Astrocyte (in vitro differentiated cells and primary cell): Measurements from ENCODE around the gene RNF180. TPM values are rescaled to one million over a fixed set of nuclear protein-coding genes. Genes with fewer than 3 reads are reported as not detected.
A peak's percentile ranks its signal among the peaks of the same experiment; 100 is the strongest.

ENCODE experiments used
- DNase-seq: peaks from one replicate; pipeline ENCODE4 v3.0.0-alpha.2; 2010; ENCODE audit warnings: low read depth
- FAIRE-seq: peaks from 2 replicates; lab custom pipeline; 2011; peaks lifted over from hg19 to GRCh38; lab: Jason Lieb, UNC
- H2AFZ ChIP-seq: 2 replicates; pipeline ENCODE4 v1.6.0; 2012; ENCODE audit warnings: low read depth, low read length, inconsistent platforms
- H3K27ac ChIP-seq: 2 replicates; pipeline ENCODE4 v1.5.1; 2011; ENCODE audit warnings: low read depth, low read length, inconsistent platforms
- H3K27me3 ChIP-seq: 2 replicates; pipeline ENCODE4 v1.6.0; 2011; ENCODE audit warnings: low read length, inconsistent platforms; ENCODE audit not compliant: insufficient read depth
- H3K36me3 ChIP-seq: 2 replicates; pipeline ENCODE4 v1.5.1; 2011; ENCODE audit warnings: low read length, inconsistent platforms; ENCODE audit not compliant: insufficient read depth
- H3K4me1 ChIP-seq: 2 replicates; pipeline ENCODE4 v1.5.1; 2011; ENCODE audit warnings: low read length, inconsistent platforms; ENCODE audit not compliant: insufficient read depth
- H3K4me2 ChIP-seq: 2 replicates; pipeline ENCODE4 v1.6.0; 2012; ENCODE audit warnings: low read length, inconsistent platforms
- H3K4me3 ChIP-seq: 2 replicates; pipeline ENCODE4 v1.5.1; 2011; ENCODE audit warnings: low read depth, mild to moderate bottlenecking, low read length, inconsistent platforms; ENCODE audit not compliant: insufficient read depth
- H3K79me2 ChIP-seq: 2 replicates; pipeline ENCODE4 v1.6.0; 2012; ENCODE audit warnings: mild to moderate bottlenecking, low read length, inconsistent platforms; ENCODE audit not compliant: insufficient read depth
- H3K9ac ChIP-seq: 2 replicates; pipeline ENCODE4 v1.6.0; 2012; ENCODE audit warnings: mild to moderate bottlenecking, low read length, inconsistent platforms
- H3K9me3 ChIP-seq: 2 replicates; pipeline ENCODE4 v1.5.1; 2012; ENCODE audit warnings: low read depth, mild to moderate bottlenecking, low read length, inconsistent platforms; ENCODE audit not compliant: insufficient read depth
- H4K20me1 ChIP-seq: 2 replicates; pipeline ENCODE4 v1.6.0; 2012; ENCODE audit warnings: low read length, inconsistent platforms; ENCODE audit not compliant: insufficient read depth
- H3K27ac Mint-ChIP-seq: one replicate; pipeline ENCODE4 v1.8.0; 2021; ENCODE audit warnings: mild to moderate bottlenecking, mixed read lengths; ENCODE audit not compliant: unreplicated experiment
- H3K27me3 Mint-ChIP-seq: one replicate; pipeline ENCODE4 v1.8.0; 2021; ENCODE audit warnings: low read depth, mixed read lengths; ENCODE audit not compliant: unreplicated experiment
- H3K36me3 Mint-ChIP-seq: one replicate; pipeline ENCODE4 v1.8.0; 2021; ENCODE audit warnings: low read depth, mixed read lengths; ENCODE audit not compliant: unreplicated experiment
- H3K4me1 Mint-ChIP-seq: one replicate; pipeline ENCODE4 v1.8.0; 2021; ENCODE audit warnings: low read depth, mixed read lengths; ENCODE audit not compliant: unreplicated experiment
- H3K4me3 Mint-ChIP-seq: one replicate; pipeline ENCODE4 v1.8.0; 2021; ENCODE audit warnings: mild to moderate bottlenecking, moderate library complexity, mixed read lengths; ENCODE audit not compliant: unreplicated experiment
- H3K9me3 Mint-ChIP-seq: one replicate; pipeline ENCODE4 v1.8.0; 2021; ENCODE audit warnings: mild to moderate bottlenecking, mixed read lengths; ENCODE audit not compliant: unreplicated experiment
- CTCF ChIP-seq: IDR thresholded peaks from 2 replicates; pipeline ENCODE4 v1.5.1; 2011; ENCODE audit warnings: low read depth, mild to moderate bottlenecking, inconsistent platforms, low read length, moderate library complexity; ENCODE audit not compliant: insufficient read depth
- EZH2 ChIP-seq: IDR thresholded peaks from 2 replicates; pipeline ENCODE4 v1.6.1; 2012; ENCODE audit warnings: mild to moderate bottlenecking, low read length, inconsistent platforms; ENCODE audit not compliant: insufficient read depth
- total RNA-seq: library from RNA; stranded (reverse); gene quantifications from 2 replicates; pipeline ENCODE4 v1.2.1, GENCODE V29; 2021

RNF180 gene
- total RNA-seq, 1 donor from 2014 or later = 5.4 TPM

- peaks cover 2% of the 10 kb centered on the region for H3K4me1 Mint-ChIP-seq
- Histone ChIP-seq H2AFZ (peak overlapping the region; percentile 28), H3K36me3 (no peaks in the 10 kb centered on the region), H3K27me3 (no peaks in the 10 kb centered on the region), H3K9me3 (no peaks in the 10 kb centered on the region), H4K20me1 (no peaks in the 10 kb centered on the region), H3K4me1 (no peaks in the 10 kb centered on the region), H3K4me2 (peak overlapping the region; percentile 23), H3K4me3 (no peak overlapping the region), H3K27ac (no peak overlapping the region), H3K79me2 (no peaks in the 10 kb centered on the region), H3K9ac (no peak overlapping the region)
- no peaks in the 10 kb centered on the region for H3K36me3 Mint-ChIP-seq
- H3K9me3 Mint-ChIP-seq = peaks cover 2% of the 10 kb centered on the region
- DNase-seq = peak; percentile 18
- peak overlapping the region; percentile 82 for H3K27ac Mint-ChIP-seq
- no peak overlapping the region for H3K4me3 Mint-ChIP-seq
- FAIRE-seq = no peak
- H3K27me3 Mint-ChIP-seq = no peaks in the 10 kb centered on the region
- TF ChIP-seq EZH2 = no peak
- TF ChIP-seq CTCF = no peak
Observed at GRCh38 chr5:64180661-64181343, 15.2 kb downstream of the RNF180 start.

- no peak overlapping the region for H3K9ac ChIP-seq
- Mint-ChIP-seq H3K4me1 (peaks cover 2% of the 10 kb centered on the region), H3K27me3 (no peaks in the 10 kb centered on the region), H3K36me3 (no peaks in the 10 kb centered on the region), H3K4me3 (no peak overlapping the region), H3K27ac (no peak overlapping the region), H3K9me3 (peaks cover 2% of the 10 kb centered on the region)
- no peaks in the 10 kb centered on the region for H3K79me2 ChIP-seq
- no peaks in the 10 kb centered on the region for H3K27me3 ChIP-seq
- no peak overlapping the region for H3K27ac ChIP-seq
- no peak overlapping the region for H2AFZ ChIP-seq
- no peaks in the 10 kb centered on the region for H4K20me1 ChIP-seq
- no peak overlapping the region for H3K4me2 ChIP-seq
- no peak overlapping the region for H3K4me3 ChIP-seq
- H3K4me1 ChIP-seq = no peaks in the 10 kb centered on the region
- no peaks in the 10 kb centered on the region for H3K36me3 ChIP-seq
- no peak for FAIRE-seq
- DNase-seq = no peak
- no peaks in the 10 kb centered on the region for H3K9me3 ChIP-seq
- TF ChIP-seq CTCF (no peak), EZH2 (no peak)
Observed at GRCh38 chr5:64181440-64181839, 15.8 kb downstream of the RNF180 start.

GRCh38 chr5:64183956-64184355 is 18.3 kb downstream of the RNF180 start:
- H3K27me3 ChIP-seq = no peaks in the 10 kb centered on the region
- Mint-ChIP-seq H3K4me3 (no peak overlapping the region), H3K4me1 (peaks cover 2% of the 10 kb centered on the region), H3K27ac (no peak overlapping the region), H3K36me3 (no peaks in the 10 kb centered on the region), H3K27me3 (no peaks in the 10 kb centered on the region), H3K9me3 (peaks cover 2% of the 10 kb centered on the region)
- DNase-seq = no peak
- no peak overlapping the region for H3K4me3 ChIP-seq
- no peak overlapping the region for H3K9ac ChIP-seq
- no peaks in the 10 kb centered on the region for H4K20me1 ChIP-seq
- TF ChIP-seq EZH2 (no peak), CTCF (no peak)
- no peak overlapping the region for H3K27ac ChIP-seq
- no peaks in the 10 kb centered on the region for H3K36me3 ChIP-seq
- H3K9me3 ChIP-seq = no peaks in the 10 kb centered on the region
- FAIRE-seq = no peak
- H2AFZ ChIP-seq = no peak overlapping the region
- H3K4me2 ChIP-seq = no peak overlapping the region
- no peaks in the 10 kb centered on the region for H3K4me1 ChIP-seq
- no peaks in the 10 kb centered on the region for H3K79me2 ChIP-seq
